T follicular helper cell (primary cell): ENCODE measurements around the gene UGT1A9.

Source experiments
- DNase-seq: peaks from one replicate; pipeline ENCODE4 v3.0.0-alpha.2; 2020; ENCODE audit warnings: low read depth

Gene UGT1A9

DNA sequence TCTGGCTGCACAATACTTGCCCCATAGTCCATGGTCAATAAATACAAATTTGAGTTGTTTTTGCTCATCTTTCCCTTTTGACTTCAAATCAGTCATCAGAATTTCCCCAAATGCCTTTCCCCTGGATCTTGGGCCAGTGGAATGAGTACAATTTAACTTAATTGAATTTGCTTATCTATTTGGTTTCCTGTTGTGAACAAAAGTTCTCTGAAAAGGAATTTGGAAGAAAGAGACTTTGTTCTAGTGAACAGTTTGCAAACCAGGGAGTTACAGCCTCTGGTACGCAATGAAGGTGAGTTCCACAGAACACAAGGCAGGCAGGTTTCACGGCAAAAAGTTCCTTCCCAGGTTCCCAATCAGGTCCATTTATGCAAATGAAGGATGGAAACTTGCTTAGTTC, 87.2 kb downstream of the UGT1A9 start:
- DNase-seq, result no peak

DNA sequence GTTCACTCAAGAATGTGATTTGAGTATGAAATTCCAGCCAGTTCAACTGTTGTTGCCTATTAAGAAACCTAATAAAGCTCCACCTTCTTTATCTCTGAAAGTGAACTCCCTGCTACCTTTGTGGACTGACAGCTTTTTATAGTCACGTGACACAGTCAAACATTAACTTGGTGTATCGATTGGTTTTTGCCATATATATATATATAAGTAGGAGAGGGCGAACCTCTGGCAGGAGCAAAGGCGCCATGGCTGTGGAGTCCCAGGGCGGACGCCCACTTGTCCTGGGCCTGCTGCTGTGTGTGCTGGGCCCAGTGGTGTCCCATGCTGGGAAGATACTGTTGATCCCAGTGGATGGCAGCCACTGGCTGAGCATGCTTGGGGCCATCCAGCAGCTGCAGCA, 88.3 kb downstream of the UGT1A9 start, which contains the start of gene UGT1A1:
Gene UGT1A1 (plus strand): TSS at position 228 of the 400 bp plus-strand sequence. CDS start 18 bp downstream, at position 246.
- no peak for DNase-seq

DNA sequence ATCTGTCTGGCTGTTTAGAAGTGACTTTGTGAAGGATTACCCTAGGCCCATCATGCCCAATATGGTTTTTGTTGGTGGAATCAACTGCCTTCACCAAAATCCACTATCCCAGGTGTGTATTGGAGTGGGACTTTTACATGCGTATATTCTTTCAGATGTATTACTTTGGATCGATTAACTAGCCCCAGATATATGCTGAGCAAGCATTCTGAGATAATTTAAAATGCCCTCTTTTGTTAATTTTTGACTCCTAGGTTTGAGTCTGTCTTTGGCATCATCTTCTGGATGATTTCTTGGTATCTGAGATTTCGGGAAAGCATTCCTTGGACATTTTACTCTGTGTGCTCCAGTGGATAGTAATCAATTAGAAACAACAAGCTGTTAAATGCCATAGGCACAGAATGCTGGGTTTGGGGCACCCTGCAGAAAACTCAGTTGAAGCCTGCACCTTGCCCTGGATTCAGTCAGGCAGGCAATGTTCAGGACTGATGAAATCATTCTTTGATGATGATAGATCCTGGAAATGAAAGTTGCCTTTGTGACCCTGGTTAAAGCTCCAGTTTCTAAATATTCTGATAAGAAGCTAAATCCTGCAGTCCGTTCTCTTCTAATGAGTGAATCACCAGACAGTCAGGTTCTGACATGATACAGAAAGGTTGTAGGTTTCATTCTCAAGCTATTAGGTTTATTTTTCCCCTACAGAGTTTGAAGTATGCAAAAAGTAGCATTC, 89.5 kb downstream of the UGT1A9 start:
- DNase-seq, result no peak

DNA sequence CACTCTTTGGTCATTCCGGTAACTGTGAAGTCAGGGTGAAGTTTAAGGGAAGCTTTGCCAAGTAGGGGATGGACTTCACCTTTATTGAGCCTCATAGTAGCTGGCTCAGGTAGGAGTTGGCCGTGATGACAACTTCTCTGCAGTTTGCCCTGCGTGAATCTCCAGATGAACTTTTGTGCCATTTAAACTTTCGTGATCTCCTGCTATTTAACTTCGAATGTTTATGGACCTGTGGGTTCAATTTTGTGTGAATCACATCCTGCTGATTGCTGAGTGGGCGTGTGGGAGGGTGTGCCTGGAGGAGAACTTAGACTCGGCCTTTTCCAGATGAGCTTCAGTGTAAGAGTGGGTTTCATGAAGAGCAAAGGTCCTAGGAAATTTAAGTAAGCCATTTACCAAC, 92.6 kb downstream of the UGT1A9 start:
- no peak for DNase-seq

DNA sequence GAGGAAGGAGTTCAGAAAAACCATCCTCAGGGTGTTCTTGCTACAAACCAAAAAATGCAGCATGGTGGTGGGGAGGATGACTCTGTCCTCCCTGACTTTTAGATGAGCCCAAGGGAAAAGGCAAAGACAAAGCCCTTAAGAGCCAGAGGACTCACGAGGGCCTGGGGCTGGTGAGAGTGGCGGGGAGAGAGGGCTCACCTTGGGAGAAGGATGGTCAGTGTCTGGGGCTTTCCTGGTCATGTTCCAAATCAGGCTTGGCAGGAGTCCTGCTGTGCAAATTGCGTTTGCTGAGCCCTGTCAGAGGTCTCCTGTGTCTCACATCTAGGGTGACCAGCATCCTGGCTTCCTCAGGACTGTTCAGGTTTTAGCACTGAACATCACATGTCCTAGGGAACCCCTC, 93.1 kb downstream of the UGT1A9 start:
- no peak for DNase-seq

DNA sequence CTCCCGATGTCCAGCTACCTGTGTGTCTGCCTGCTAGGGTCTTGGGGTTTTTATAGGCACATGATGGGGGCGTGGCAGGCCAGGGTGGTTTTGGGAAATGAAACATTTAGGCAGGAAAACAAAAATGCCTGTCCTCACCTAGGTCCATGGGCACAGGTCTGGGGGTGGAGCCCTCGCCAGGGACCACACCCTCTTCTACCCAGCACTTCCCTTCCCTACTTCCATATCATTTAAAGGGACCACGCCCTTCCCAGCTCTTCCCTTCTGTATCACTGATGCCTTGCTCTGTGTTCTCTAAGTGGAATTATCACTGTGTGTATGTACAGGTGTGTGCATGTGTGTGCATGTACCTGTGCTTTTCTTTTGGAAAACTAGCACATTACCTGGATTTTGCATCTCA, 94.7 kb downstream of the UGT1A9 start:
- no peak for DNase-seq

DNA sequence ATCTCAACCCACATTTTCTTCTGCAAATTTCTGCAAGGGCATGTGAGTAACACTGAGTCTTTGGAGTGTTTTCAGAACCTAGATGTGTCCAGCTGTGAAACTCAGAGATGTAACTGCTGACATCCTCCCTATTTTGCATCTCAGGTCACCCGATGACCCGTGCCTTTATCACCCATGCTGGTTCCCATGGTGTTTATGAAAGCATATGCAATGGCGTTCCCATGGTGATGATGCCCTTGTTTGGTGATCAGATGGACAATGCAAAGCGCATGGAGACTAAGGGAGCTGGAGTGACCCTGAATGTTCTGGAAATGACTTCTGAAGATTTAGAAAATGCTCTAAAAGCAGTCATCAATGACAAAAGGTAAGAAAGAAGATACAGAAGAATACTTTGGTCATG, 96.4 kb downstream of the UGT1A9 start:
- no peak for DNase-seq

DNA sequence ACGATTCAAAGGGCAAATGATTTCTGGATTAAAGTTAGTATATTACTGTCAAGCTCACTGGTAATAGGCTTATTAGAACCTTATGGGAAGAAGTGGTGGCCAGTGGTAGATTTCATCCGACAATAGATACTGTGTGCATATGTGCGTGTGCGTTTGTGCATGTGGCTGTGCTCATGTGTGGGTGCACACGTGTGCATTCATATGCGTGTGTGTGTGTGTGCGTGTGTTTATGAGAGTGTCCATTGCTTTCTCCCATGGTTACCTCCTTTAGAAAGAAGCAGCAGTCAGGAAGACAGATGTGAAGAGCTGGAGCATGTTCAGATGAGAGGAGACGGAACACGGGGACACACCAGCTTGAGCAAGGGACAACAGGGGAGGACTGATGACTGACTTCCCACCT, 97.6 kb downstream of the UGT1A9 start:
- no peak for DNase-seq

DNA sequence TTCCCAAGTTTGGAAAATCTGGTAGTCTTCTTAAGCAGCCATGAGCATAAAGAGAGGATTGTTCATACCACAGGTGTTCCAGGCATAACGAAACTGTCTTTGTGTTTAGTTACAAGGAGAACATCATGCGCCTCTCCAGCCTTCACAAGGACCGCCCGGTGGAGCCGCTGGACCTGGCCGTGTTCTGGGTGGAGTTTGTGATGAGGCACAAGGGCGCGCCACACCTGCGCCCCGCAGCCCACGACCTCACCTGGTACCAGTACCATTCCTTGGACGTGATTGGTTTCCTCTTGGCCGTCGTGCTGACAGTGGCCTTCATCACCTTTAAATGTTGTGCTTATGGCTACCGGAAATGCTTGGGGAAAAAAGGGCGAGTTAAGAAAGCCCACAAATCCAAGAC, 100.5 kb downstream of the UGT1A9 start:
- no peak for DNase-seq

DNA sequence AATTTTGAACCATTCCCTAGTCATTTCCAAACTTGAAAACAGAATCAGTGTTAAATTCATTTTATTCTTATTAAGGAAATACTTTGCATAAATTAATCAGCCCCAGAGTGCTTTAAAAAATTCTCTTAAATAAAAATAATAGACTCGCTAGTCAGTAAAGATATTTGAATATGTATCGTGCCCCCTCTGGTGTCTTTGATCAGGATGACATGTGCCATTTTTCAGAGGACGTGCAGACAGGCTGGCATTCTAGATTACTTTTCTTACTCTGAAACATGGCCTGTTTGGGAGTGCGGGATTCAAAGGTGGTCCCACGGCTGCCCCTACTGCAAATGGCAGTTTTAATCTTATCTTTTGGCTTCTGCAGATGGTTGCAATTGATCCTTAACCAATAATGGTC, 100.9 kb downstream of the UGT1A9 start:
- DNase-seq, result no peak

DNA sequence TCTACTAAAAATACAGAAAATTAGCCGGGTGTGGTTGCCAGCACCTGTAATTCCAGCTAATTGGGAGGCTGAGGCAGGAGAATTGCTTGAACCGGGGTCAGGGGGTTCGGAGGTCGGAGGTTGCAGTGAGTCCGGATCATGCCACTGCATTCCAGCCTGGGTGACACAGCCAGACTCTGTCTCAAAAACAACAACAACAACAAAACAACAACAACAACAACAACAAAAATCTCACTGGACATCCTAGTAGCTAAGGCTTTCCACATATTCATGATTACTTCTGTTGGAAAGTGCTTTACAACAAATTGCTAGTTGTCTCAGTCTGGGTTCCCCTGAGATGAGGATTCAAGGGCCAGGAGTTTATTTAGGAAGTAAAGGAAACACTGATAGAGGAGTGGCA, 102.2 kb downstream of the UGT1A9 start:
- DNase-seq, result no peak

DNA sequence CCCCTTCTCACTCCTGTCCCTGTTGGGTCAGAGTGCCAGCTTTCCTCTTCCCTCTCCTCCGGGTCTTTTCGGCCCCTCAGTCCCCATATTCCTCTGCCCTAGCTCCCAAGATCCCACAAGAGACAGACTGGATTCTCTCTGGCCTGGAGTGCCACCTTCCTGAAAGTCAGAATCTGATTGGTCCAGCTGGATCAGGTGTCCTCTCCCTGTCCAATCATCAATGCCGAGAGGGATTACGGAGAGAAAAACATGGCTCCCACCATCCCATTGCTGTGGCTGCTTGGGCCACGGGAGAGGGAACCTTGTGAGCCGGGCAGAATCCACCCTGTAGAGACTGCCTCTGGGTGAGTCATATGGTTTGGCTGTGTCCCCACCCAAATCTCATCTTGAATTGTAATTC, 103.7 kb downstream of the UGT1A9 start:
- DNase-seq, result no peak

DNA sequence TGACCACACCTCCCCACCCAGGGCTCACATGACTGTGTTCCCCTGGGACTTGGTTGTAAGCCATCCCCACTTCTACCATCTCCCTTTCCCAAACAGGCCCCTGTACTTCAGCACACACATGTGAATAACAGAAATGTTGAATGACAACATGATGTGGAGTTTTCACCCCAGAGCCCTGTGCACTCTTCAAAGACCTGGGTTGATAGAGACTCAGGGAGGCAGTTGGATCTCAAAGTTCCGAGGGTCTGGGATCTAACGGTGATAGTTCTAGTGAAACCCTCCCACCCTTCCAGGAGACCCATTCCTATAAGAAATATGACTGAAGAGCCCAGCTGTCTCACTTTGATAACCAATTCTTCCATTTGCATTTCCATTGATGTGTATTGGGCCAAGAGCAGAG, 106.3 kb downstream of the UGT1A9 start, which contains the start of gene MROH2A:
Gene MROH2A (plus strand): TSS at position 301 of the 400 bp plus-strand sequence. CDS start 1,029 bp downstream, outside the sequence.
- DNase-seq, result no peak

DNA sequence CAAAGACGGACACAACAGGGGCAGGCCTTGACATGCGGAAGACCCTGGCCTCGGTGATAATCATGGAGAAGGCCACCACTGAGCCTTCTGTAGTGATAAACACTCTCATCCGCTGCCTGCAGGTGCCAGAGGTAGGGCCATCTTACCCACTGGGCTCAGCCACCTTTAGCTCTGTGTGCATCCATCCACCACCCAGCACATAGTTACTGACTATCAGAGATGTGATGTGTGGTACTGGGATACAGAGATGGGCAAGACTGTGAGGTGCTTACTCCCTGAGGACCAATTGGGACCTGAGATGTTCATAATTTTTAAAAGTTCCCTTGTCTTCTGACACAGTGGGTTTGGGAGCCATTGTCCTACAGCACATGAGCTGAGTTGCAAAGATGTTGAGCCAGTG, 108.0 kb downstream of the UGT1A9 start:
- no peak for DNase-seq

DNA sequence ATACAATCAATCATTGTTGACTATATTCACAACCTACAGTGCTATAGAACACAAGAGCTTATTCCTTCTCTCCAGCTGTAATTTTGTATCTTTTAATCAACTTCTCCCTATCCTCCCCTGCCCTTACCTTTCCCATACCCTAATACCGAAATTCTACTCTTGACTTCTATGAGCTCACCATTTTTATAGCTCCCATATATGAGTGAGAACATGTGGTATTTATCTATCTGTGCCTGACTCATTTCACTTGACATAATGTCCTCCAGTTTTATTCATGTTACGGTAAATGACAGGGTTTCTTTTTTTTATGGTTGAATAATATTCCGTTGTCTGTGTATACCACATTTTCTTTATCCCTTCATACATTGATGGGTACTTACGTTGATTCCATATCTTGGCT, 109.1 kb downstream of the UGT1A9 start:
- no peak for DNase-seq

DNA sequence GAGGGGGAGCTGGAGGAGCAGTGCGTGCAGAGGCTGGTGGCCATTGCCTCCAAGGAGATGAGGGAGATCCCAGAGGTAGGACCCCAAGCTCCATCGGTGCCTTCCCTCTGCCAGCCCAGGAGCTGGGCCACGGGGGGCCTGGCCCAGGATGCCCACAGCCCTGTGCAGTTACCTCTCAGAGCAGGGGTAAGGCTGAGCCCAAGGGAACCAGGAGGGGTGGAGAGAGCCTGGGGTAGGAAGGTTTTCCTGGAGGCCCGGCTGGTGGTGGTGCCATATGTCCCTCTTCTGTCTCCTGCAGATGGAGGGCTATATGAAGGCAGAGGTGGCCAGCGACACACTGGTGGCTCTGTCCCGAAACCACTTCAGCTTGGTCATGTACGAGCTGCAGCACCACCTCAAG, 117.9 kb downstream of the UGT1A9 start:
- no peak for DNase-seq

DNA sequence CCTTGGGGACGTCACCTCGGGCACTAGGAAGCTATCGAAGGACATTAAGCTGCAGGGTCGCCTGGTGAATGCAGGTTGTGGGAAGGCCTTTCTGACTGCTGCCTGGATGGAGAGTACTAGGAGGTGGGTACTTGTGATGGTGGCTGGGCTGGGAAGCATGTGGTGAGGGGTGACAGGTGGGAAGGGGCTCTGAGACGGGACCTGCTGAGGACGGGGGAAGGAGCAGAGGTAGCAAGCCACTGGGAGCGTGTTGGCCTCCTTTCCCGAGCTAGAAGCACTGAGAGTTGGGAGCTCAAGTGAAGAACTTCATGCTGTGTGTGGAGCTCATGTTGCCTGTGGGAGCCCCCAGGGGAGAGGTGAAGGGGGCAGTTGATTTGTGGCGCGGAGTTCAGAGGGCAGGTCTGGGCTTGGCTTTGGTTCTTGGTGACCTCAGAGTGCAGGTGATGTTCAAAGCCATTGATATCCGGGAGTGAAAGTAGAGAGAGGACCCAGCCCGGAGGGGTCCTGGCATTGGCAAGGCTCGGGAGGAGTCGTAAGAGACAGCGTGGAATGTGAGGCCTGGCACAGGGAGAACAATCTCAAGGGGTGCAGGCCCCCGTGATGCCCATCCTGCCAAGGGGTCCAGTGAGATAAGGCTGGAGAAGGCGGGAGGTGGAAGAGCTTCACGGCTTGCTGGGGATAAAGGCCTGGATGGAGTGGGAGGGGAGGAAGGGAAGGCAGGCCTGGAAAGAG, 119.6 kb downstream of the UGT1A9 start:
- no peak for DNase-seq

DNA sequence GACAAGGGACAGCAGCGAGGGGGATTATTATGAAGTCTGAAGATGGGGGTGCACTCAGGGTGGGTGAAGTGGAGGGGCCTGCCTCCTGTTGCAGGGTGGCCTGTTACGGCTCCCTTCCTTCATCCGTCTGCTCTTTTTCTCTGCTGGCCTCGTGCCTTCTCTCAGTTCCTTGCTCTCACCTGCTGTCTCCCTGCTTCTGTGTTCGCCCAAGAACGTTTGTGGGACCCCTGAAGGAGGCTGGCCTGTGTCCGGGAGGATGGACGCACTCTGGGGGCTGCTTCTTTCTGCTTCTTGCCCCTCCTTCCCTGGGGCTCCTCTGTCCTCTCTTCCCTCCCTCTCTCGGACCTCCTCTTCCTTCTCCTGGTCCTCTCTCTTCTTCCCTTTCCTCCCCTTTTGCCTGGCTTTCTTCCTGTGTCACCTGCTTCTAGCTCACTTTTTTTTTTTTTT, 120.2 kb downstream of the UGT1A9 start:
- DNase-seq, result no peak

DNA sequence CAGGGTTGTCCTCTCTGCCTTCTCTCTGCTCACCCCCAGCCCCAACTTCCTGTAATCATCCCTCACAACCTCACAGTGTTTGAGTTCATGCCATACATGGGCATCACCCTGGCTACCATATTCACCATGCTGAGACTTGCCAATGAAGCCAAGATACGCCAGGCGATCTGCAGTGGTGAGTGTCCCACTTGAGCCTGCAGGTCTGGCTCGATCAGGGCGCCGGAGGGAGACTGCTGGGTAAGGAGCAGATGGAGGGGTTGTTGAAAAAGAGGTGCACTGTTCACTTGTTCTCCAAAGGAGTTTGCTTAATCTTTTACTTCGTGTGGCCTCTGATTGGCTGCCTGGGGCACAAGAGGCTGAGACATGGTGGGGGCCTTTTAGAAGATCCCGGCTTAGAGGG, 121.0 kb downstream of the UGT1A9 start:
- DNase-seq, result no peak

DNA sequence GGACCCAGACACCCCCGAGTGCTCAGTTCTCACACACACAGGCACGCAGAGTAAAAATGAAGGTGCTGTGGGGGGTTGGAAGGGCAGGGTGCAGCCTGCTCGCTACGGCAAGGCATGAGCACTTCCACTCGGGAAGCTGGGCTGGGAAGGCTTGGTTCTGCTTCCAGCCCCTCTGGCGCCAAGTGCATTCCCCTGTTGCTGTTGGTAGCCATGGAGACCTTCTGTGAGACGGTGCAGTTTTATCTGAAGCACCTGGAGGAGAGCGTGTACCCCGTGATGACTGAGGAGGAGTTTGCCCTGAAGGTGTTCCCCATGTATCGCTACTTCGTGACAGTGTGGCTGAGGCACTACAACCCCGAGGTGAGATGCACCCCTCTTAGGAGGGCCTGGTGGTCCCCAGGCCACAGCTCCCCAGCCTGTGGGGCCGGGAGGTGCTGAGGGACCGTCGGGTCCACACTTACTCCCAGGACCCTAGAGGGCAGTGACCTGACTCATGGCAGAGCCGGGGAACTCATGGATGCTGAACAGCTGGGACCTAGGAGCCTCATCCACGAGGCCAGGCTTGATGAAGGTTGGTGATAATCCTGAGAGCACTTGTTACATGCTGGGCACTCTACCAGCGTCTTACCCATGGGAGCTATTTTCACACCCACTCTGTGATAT, 121.9 kb downstream of the UGT1A9 start:
- DNase-seq, result no peak

DNA sequence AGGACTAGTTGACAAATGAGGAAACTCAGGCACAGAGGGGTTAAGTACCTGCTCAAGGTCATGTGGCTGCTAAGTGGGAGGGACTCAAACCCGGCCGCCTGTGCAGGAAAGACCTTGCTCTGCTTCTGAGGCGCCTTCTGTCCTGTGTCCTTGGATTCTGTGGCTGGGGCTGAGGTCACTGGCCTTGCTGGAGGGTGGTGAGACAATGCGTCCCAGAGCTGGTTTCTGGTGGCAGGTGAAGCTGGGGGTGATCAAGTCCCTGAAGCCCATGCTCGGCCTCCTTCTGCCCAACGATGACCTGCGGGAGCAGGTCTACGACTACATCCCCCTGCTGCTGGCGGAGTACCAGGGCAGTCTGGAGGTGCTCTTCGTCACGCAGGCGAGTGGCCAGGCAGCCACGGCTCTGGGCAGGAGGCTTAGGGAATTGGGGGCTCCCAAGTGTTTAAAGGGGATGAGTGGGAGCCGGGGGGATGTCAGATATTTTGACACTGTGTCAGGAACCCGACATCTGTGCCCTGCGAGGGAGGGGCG, 122.5 kb downstream of the UGT1A9 start:
- DNase-seq, result no peak

DNA sequence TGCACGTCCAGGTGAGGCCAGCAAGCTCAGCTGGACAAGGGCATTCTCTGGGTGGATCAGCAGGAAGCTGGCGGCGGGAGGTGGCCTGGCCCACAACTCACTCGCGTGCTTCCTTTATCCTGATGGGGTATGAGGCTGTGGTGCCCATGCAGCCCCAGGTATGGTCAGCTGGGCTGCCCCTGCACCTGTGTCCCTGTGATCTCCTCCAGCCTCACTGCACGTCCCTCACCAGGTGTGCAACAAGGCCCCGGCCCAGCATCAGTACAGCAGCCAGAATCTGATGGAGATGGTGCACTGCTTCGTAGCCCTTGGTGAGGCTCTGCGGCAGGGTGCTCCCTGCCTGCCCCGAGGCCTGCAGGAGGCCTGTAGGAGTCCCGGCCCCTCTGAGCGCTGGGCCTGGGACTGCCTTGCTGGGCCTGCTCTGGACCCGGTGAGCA, 124.1 kb downstream of the UGT1A9 start:
- no peak for DNase-seq

DNA sequence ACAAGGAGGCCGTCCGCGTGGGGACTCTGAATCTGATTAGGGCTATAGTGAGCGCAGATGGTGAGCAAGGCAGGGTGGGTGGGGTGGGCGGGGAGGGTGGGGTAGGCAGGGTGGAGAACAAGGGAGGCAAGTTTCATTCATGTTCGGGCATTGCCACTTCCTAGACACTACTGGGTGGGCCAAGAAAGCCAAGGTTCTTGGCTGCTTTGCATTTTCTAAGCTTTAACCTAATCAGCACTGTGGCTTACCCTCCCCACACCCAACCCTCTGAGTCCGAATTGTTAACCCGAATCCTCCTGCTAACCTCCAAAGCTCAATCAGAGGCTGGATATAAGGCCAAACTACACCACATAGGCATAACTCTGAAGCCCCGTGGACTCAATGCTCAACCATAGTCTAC, 124.6 kb downstream of the UGT1A9 start:
- no peak for DNase-seq
